ENCODE data around the gene GLS2.
A peak's percentile ranks its signal among the peaks of the same experiment; 100 is the strongest.
"Not testable (repeated sequence)": the region's sequence is repeated elsewhere in the genome, so short reads cannot be mapped to it uniquely, and the experiment has no call there.

GLS2 gene

DNA sequence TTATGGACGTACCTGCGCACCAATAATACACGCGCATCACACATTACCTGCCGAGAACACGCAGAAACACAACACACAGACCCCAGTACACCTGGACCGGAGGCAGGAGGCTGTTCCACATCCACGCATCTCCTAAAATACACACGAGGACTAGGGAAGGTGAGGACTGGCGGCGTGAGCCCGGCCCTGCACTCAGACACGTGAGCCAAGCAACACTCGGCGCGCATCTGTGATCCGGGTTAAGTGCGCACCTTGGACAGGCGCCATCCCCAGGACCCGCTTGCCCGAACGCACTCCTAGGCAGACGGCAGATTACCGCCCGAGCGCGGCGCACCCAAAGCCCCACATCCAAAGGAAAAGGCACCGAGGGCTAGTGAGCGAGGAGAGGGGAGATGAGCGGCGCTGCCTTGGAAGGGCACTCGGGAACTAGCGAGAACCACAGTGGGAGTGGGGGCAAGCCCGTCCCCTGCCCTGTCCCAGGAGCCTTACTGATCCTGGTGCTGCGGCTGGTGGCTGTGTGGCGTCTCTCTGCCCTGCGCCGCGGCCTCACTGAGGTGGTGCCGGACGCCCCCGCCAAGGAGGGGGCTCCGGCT lies 417 bp downstream of the GLS2 start:
- DNase-seq: peak; percentile 27

DNA sequence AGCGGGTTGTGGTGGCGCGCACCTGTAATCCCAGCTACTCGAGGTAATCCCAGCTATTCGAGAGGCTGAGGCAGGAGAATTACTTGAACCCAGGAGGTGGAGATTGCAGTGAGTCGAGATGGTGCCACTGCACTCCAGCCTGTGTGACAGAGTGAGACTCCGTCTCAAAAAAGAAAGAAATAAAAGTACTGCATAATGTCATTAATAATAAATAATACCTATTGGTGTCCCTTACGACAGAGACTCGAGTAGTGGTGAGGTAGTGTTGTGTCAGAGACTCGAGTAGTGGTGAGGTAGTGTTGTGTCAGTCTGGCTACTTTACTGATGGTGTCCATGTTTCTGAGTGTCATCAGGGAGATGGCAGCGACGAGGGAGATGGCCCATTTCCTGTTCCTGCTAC lies 1.3 kb downstream of the GLS2 start:
- no peak for DNase-seq

- DNase-seq: no peak
These were observed 3.4 kb downstream of the GLS2 start for GRCh38 chr12:56484566-56484965.

- no peak for DNase-seq
These were observed 8.3 kb downstream of the GLS2 start for GRCh38 chr12:56479625-56480024.

DNA sequence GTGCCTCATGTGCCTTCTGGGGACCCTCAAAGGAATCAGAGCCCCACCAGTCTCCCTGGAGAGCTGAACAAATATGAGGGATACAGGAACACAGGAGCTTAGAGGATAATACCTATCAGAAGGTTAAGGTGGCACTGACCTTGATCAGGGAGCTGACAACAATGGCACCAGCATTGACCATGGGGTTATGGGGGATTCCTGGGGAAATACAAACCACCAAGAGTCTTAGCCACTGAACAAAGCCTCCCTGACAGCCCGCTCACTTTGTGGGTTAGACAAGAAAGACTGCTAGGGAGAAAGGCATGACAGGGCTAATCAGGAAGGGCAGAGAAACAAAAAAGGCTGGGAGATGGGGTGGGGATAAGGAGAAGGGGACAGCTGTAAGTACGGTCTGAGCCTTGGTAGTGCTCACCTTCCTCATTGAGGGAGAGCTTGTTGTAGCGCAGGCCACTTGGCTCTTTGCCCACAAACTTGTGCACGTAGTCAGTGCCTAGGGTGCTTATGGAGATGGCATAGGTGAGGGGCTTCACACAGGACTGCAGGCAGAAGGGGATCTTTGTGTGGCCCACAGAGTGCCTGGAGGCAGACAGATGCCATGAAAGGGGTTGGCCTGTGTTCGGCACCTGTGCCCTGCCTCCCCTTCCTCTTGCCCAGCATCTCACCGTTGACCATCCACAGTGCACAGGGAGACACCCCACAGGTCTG lies 10.3 kb downstream of the GLS2 start:
- DNase-seq: no peak

DNA sequence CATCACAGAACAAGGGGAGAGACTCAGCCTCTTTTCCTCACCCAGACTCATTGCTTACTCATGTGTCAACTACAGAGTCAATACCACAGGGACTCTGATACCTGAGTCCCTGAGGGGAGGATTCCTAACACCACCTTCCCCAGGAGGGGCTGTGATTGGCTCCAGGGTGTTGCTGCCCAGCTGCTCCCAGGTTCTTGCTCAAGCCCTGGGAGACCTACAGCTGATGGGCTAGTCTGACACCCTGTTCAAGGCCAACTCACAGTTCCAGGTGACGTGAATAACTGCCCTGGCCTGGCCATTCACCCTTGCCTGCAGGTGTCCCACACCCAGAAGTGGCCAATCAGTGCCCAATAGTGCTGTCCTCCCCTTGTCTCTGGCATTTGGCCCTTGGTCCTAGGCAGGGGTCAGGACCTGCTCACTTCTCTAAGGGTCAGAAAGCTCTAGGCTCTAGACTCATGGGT lies 11.0 kb downstream of the GLS2 start:
- no peak for DNase-seq

- DNase-seq: no peak
These were observed 11.8 kb downstream of the GLS2 start for GRCh38 chr12:56476143-56476542.

GRCh38 chr12:56474389-56474788 lies 13.6 kb downstream of the GLS2 start:
- no peak for DNase-seq

- DNase-seq: peak; percentile 11
These were observed 18.7 kb downstream of the GLS2 start for GRCh38 chr12:56469007-56469930.

DNA sequence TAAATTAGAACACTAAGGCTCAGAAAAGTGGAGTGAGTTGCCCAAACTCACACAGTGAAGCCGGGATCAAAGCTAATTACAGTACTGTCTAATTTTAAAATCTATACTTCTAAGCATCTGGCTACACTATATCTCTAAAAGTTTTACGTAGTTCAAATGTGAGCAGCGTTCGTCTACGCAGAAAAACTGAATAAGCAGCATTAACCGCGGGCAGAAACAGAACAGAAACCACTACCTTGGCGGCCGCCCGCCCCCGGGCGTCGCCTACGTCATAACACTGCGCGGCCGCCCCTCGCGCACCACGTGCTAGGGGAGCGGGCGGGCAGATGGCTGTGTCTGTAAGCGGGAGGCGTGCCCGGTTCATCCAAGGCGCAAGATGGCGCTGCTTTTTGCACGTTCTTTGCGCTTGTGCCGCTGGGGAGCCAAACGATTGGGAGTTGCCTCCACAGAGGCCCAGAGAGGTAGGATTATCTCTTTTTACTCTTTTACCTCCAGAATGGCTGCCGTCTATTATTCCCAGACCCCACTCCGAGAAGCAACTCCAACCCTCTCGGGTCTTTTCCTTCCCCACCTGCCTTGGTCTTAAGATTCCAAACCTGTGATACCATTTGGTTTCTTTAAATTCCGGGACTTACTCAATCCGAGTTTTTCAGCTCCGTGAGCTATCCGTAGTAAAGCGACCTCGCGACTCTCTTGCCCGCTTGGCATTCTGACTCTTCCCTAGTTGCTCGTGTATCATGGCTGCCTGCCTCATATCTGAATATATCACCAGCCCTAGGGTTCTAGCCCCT lies 19.6 kb downstream of the GLS2 start, which contains the start of gene SPRYD4:
Gene SPRYD4 (plus strand): TSS at position 363 of the 791 bp plus-strand sequence. CDS start 14 bp downstream, at position 377.
- DNase-seq: peak; percentile 94

GRCh38 chr12:56462565-56462964 lies 25.4 kb downstream of the GLS2 start:
- no peak for DNase-seq

DNA sequence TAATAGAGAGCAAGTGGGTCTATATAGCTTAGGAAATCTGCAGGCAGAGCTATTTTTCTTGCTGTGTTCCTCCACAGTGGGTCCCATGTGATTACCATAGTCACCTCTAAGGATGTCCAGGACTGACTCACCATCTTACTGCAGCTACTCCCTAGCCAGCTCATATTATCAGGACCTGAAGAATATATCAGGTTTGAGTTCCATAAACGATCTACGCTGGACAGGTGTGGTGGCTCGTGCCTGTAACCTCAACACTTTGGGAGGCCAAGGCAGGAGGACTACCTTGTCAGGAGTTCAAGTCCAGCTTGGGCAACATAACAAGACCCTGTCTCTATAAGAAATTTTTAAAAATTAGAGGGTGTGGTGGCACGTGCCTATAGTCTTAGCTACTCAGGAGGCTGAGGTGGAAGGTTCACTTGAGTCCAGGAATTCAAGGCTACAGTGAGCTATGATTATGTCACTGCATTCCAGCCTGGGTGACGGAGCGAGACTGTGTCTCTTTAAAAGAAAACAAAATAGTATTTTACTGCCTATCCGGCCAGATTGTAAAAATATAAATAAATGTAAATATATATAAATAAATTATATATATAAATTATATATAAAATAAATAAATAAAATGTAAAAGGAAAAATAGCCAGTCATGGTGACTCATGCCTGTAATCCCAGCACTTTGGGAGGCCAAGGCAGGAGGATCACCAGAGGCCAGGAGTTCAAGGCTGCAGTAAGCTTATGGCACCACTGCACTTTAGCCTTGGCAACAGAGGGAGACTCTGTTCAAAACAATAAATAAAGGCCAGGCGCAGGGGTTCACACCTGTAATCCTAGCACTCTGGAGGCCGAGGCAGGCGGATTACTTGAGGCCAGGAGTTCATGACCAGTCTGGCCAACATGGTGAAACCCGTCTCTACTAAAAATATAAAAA lies 26.5 kb downstream of the GLS2 start:
- DNase-seq: no peak

GRCh38 chr12:56457817-56458216 lies 30.1 kb downstream of the GLS2 start:
- DNase-seq: no peak

DNA sequence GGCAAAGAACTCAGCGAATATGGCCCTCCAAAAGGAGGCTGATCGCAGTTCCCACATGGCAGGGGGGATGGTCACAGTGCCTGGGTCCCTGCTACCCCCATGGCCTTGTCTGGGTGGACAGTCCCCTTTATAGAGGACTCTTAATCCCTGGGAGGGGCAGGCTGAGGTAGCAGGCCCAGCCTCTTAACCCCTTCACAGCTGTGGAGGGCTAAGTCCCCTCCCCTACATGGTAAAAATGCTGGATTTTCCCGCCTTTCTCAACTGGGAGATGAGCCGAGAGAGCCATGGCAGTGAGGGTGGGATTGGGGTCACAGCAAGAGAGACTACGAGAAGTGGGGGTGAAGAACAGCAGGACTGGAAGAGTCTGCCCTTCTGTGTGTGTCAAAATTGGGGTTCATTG lies 33.4 kb downstream of the GLS2 start, which contains the start of gene MIP:
Gene MIP (minus strand): TSS at position 101 of the 400 bp plus-strand sequence. CDS start 44 bp downstream, at position 57.
- no peak for DNase-seq

DNA sequence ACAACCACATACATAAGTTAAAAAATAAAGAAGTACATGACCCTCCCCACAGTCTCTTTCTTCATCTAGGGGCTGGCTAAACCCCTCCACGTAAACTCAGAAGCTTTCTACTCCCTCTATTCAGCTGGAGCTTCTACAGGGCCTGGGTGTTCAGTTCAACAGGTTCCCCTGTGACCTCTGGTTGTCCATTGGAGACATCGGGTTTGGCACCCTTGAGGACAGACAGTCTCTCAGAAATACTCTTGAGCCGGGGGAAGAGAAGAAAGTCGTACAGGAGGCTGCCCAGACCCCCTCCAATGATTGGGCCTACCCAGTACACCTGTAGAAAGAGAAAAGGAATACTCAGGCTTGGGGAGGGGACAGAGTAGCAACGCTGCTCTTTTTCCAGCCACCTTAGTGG lies 36.8 kb downstream of the GLS2 start:
- no peak for DNase-seq

DNA sequence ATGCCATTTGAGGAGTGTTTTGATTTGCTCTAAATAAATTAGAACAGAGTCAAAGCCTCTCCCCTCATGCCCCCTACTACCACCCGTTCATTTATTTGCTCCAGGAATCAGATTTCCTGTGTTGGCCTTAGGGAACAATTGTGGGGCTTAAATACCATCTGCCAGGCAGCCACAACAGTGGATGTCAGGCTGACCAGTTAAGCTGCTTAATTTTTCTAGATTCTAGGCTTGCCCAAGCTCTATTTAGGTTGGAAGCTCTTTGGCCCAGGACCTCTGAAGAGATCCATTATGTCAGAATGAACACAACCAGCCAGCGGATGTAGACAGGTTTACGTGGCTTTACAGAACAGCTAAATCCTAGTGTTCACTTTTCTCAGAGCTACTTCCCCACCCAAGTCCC lies 37.7 kb downstream of the GLS2 start:
- DNase-seq: no peak

GRCh38 chr12:56449622-56449984 lies 38.4 kb downstream of the GLS2 start:
- DNase-seq: no peak

DNA sequence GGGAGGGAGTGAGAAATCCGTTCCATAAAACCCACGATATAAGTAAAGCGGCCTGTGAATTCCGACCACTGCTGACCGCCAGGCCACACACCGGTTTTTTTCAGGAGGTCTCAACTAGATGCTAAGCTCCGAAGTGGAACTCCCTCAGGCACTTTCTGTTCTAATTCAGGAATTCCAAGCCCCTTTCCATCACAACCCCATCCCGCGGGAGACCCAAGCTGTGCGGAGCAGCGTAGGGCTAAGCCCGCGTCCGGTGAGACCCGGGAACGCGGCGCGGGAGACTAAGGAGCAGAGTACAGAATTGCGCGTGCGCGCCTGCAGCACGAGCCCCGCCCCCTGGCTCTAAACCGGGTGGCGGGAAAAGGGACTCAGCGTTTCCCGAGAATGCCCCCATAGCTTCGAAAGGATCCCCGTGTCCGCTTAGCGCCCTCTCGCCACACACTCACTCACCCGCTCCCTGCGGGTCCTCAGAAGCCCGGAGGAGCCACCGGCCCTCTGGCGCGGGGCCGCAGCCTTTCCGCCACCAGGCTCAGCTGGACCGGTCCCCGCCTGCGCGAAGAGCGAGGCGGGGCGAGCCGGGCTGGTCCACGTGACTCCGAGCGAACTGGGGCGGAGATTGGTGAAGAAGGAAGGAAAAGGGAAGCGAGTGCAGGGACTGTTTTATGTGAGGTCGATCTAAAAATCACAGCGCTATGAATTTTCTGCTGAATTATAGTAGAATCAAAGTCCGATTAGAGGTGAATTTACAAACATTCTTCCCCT lies 38.9 kb downstream of the GLS2 start, which contains the start of gene TIMELESS:
Gene TIMELESS (minus strand): TSS at position 567 of the 762 bp plus-strand sequence. CDS start 15,256 bp downstream, outside the sequence.
- peak; percentile 87 for DNase-seq

DNA sequence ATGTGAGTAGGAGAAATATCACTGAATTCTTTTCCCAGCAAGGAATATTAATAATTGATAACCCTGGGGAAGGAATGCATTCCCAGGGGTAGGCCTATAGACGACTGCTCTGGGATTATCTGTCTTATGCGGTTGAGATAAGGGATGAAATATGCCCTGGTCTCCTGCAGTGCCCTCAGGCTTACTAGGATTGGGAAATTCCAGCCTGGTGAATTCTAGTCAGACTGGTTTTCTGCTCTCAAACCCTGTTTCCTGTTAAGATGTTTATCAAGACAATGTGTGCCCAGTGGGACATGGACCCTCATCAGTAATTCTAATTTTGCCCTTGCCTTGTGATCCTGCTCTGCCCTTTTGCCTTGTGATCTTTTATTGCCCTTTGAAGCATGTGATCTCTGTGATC lies 44.8 kb downstream of the GLS2 start:
- DNase-seq: not testable (repeated sequence)

DNA sequence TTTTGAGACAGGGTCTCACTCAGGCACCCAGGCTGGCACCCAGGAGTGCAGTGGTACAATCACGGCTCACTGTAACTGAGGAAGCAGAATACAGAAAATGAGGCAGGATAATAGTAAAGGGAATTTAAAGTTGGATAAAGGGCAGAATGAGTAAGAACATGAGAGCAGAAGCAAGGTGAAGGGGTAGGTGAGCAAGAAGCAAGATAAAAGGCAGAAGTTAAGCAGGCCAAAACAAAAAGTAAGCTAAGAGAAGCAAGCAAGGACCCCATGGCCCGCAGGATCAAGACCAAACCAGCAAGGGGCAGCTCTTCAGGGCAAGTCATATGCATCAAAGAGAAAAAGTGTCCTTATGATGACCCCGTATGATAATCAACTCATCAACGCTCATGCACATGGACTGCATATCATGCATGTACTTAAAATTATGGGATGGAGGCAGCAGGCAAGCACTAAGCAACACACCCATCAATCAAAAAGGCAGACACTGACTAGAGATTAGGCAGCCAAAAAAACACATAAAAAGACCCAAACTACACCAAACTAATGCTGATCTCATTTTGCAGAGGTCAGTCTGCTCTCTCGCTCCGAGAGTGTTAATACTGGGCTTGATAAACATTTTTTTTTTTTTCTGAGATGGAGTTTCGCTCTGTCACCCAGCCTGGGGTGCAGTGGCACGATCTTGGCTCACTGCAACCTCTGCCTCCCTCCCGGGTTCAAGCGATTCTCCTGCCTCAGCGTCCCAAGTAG lies 50.4 kb downstream of the GLS2 start:
- no peak for DNase-seq

Data from activated naive CD4-positive, alpha-beta T cell treated with Interleukin-2 at 50 U/mL for 16 hours (primary cell).